NCI-H69 (cell line): Measurements from ENCODE around the gene DCHS2.

Source experiments
- DNase-seq: peaks from one replicate; lab custom pipeline; 2025; lab: John Stamatoyannopoulos, UW

Gene DCHS2

DNA sequence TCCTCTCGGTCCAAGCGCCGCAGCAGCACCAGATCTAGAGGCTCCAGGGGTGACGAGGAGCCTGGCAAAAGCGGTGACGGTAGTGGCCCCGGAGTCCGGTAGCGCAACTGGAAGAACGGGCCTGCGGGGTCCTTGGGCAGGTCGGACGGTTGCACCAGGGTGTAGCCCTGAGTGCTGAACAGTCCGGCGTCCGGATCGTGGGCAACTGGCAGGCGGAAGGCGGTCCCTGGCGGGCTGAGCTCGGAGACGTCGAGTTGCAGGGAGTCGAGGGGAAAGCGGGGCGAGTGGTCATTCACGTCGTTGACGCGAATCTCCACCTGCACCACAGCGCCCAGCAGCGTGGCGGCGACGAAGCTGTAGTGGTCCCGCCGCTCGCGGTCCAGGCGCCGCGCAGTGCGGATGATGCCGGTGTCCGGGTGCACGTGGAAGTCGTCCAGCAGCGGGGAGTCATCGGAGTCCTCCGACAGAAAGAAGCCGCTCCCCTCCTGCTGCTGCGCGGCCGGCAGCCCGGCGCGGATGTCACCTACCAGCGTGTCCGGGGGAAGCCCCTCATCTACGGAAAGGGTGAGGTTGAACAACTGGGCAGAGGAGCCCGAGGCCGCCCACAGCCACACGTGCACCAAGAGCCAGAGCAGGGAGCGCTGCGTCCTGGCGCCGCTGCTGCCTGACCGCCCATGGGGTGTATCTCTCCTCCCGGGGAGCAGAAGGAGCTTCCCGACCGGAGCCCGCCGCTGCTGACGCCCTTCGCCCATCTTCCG, 837 bp downstream of the DCHS2 start:
- no peak for DNase-seq

DNA sequence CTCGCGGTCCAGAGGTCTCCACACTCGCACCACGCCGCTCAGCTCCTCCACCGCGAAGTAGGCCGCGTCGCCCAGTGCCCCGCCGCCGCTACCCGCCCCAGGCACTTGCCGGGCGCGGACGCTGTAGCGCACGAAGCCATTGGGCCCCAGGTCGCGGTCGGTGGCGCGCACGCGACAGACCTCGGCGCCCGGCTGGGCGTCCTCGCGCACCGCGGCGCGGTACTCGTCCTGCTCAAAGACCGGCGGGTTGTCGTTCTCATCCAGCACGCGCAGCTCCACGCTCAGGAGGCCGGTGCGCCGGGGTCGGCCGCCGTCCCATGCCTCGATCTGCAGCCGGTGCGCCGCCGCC, 1.4 kb downstream of the DCHS2 start:
- no peak for DNase-seq

DNA sequence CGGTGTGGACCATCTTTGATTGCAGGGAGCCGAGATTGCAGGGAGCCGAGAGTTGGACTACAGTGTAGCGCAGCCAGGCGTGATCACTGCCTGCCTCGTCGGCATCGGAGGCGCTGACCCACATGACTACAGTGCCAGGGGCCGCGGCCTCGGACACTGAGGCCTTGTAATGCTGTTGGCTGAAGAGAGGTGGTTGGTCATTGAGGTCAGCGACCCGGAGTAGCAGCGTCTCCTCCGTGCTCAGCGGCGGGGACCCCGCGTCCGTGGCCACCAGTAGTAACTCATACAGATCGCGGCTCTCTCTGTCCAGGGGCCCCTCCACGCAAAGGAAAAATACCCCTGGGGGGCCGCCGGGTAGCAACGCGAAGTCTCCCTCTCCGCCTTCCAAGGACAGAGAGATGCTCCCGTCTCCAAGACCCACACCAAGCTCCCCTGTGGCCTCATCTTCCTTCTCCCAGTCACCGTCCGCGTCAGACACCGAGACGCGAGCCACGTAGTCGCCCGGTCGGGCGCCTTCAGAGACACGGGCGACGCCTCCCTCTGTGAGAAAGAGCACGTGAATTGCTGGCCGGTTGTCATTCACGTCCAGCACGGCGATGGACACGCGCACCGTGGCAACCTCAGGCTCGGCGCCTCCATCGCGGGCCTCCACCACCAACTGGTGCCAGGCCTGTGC, 1.9 kb downstream of the DCHS2 start:
- DNase-seq: no peak

DNA sequence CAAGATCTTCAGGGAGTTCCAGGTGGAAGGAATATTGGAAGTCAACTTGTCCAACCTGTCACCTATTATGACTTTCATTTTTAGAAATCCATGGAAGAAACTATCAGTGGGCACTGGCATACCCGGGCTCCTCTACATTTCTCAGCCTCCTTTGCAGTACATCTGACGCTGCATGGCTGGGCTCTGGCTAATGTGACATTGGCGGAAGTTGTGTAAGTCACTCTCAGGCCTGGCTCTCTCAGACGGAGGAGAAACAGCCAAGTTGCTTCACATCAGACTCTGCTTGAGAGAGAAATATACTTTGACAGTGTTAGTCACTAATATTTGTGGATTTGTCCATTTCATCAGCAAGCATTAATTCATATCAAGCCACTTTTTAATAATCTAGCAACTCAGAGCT, 4.5 kb downstream of the DCHS2 start:
- no peak for DNase-seq

DNA sequence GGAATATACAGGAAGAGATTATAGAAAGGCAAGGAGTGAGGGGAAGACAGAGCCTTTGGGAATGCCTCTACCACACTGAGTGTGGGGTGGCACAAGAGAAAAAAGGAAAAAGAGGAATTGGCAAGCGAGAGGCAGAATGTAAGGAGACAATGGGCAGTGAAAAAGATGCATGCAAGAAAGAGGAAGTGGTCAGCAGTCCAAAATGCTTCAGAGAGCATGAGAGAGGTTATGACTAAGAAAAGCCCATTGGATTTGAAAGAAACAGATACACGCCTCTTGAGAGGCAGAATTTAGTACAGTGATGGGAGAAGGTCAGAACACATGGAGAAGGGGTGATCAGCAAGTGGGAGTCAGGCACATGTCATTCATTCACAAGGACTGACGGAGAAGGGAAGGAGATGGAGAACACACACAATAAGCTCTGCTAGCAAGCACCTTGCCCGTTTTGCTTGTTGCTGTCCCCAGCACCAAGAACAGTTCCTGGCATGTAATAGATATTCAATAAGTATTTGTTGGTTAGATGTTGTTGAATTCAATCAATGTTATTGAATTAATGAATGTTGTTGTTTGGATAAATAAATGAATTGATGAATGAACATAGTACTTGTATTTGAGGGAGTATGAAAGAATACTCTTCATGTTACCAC, 6.3 kb downstream of the DCHS2 start:
- DNase-seq: no peak

DNA sequence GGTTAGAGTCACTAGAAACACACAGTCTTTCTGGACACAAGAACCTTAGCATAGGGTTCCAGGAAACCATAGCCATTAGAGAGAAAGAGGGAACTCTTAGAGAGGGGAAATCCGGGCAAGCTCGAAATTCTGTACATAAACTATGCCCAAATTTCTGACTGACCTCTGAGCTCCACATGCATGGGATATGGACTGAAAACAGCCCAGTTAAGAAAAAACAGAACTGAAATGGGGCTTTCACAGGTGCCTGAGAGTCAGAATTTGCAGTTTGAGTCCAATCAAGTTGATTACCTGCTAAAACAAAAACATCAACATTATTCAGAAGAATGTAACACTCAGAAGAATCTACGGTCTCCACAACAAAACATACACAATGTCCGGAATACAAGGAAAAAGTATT, 13.1 kb downstream of the DCHS2 start:
- no peak for DNase-seq

DNA sequence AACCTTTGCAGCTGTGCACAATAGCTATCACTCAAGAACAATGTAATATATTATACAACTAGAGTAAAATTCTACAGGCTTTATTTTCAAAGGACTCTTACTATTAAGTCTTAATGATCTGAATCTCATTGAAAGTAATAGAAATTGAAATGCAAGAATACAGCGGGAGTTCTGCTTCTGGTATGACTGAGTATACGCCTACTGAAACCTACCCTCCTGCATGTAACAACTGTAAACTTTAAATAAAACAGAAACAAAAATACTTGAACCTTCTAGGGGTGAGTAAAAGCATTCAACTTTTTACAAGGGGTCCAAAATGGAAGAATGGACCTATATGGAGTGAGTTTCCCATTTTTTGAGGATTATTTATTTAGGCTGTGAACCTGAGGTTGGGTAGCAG, 13.5 kb downstream of the DCHS2 start:
- DNase-seq: no peak

DNA sequence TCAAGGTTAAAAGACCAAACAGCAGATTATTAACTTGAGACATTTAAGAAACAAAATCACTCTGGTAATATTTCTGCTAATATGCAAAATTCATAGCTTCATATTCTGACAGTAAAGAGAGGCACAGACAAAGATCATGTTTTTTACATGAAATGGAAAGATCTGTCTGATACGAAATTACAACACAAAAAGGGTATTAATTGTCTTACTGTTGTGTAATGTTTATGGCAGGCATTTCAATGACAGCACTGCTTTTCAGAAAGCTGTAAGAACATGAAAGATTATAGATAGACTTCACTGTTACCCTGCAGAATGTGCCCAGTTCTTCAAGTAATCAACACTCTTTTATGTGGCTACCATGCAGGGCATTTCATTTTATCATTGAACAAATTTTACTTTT, 15.4 kb downstream of the DCHS2 start:
- no peak for DNase-seq

DNA sequence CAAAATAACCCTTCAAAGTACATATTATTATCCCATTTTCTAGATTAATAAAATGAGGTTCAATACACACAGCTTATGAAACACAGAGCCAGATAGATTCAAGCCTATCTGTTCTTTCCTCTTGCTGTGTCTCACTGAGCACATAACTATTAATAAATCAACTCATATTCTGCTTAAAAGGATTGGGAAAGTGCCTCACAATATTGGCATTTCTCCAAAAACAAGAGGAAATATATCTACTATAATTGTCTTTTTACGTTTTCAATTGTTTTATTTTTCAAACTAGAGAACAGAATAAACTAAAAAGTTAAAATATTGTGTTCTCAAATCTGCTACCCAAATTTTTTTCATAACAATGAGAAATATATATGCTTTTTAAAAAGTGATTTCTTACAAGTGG, 15.8 kb downstream of the DCHS2 start:
- no peak for DNase-seq

DNA sequence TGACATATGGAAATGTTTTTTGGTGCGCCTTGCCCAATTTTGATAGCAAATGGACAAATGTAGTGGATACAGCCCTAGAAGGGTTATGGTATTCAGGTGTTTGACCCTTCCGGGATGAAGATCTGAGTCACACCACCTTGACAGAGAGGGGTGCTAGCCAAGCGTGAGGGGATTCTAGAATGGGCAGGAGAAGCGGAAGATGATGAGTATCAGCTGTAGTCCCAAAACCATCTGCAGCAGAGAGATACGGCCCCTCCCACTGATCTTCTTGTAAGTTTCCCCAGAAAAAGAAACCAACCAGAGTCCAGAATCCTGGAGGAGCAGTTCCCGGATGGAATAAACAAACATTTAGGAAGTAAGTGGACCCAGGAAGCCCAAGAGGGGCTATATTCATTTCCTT, 18.1 kb downstream of the DCHS2 start:
- no peak for DNase-seq

DNA sequence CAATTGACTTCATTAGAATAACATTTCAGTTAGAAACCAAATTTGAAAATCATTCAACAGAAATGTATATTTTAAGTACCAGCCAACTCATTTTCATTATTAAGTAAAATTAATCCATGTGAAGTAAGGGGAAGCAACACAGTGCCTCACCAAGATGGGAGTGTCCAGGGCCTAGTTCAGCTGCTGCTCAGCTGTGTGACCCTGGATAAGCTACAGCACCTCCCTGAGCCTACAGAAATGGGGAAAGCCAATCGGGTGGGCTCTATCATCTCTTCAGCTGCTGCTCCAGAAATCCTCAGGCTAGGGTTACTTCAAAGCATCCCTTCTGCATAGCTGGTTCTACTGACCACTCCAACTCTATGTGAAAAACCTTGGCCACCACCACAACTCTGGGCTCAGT, 18.7 kb downstream of the DCHS2 start:
- no peak for DNase-seq

DNA sequence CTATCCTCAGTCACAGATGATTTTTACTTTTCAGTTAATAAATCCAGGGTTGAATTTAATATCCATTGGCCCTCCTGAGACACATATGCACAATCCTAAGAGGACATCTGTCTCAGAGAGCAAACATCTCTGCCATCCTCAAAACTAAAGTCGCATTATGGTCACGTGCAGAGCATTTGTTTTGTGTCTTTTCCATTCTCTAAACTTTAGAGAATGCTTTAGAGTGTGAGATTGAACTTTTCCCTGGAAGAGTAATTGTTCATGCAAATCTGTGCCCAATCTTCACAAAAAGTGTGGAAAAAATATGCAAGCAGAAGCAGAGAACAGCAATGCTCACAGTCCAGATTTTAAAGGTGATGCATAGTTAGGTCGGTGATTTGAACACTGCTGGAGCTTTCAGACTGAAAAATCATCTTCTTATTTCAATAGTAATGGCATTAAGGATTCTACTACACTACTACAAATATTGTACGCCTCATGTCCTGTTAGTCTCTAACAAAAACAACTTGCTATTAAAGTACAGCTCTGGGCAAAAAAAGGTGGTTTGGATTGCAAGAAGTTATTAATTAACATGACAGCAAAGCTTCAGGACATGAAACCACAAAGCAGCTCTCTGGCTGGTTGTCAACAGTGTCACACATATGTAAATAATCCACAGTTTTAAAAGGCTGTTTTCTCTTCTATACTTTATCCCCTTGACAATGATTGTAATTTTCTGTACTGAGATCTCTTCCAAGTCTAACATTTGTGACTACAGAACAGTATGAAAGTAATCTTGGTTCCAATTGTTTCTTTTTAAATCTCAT, 19.9 kb downstream of the DCHS2 start:
- DNase-seq: no peak

DNA sequence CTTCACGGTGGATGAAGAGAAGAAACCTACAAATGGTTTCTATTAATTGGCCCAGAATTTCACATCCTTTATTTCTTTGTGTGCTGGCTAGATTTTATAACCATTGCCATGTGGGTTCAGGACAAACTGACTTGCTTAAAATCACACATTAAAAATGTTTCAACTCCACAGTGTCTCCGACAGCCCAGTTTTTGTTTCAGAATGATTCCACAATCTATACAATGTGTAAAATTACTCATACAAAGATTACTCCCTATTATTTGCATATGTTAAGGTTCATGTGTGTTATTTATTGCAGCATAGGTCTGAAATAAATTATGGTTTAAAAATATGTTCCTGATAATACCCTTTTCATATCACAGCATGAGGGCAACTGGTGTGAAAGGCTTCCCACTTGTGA, 20.6 kb downstream of the DCHS2 start:
- DNase-seq: no peak

DNA sequence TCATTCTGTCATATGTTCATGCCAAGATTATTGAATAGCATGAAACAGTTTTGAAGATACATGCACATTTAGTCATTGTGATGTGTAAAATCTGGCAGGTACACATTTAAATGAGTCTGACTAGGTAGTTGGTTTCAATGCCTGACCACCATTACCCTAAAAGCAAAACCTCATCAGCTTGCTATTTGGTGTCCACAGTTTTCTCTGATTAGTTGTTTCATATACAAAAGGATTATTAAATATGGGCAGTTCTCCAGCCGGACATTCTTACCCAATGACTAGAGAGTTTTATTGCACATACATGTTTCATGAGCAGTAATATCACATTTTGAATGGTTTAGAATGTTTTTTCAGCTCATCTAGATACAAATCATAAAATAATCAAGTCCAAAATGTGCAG, 23.7 kb downstream of the DCHS2 start:
- DNase-seq: no peak

DNA sequence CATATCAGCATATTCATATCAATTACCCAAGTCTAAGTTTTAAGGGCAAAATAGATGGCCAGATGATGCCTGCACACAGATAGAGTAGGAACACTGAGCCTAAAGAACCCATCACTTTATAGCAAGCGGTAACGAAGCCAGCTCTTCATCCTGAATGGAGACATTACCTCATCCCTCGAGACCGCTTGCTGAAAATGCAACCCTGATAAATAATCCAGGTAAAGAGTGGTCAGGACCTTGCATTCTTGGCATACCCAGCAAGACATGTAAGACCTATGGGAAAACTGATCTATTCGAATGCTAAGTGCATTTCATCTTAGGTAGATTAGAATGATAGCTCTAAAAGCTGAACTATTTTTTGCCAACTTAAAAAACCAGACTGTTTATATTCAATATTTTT, 25.3 kb downstream of the DCHS2 start:
- DNase-seq: no peak

DNA sequence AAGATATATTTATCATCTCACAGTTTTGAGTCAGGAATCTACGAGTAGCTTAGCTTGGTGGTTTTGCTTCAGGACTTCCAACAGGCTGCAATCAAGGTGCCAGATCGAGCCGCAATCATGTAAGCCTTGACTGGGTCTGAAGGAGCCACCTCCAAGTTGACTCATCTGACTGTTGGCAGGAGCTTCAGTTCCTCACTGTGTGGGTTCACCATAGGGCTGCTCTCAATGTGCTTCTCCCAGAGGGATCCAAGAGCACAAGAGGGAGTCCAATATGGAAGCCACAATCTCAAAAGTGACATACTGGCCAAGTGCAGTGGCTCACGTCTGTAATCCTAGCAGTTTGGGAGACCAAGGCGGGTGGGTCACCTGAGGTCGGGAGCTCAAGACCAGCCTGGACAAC, 26.5 kb downstream of the DCHS2 start:
- DNase-seq: no peak

DNA sequence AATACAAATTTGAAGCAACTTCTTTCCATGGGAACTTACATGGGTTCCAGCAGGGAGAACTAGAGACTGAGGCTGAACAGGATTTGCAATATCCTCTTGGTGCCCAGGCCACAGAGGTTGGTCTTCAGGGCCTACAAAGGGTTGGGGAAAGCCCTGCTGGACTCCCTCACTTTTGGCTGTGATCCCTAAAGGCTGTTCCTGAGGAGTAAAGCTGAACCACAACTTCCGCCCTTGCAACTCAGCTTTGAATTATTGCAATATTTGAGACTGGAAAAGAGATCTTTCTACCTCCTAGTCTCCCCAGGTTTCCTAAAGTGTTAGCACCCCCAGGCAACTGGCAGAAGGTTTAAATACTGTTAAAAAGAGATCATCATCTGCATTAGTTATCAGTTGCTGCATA, 26.9 kb downstream of the DCHS2 start:
- no peak for DNase-seq

DNA sequence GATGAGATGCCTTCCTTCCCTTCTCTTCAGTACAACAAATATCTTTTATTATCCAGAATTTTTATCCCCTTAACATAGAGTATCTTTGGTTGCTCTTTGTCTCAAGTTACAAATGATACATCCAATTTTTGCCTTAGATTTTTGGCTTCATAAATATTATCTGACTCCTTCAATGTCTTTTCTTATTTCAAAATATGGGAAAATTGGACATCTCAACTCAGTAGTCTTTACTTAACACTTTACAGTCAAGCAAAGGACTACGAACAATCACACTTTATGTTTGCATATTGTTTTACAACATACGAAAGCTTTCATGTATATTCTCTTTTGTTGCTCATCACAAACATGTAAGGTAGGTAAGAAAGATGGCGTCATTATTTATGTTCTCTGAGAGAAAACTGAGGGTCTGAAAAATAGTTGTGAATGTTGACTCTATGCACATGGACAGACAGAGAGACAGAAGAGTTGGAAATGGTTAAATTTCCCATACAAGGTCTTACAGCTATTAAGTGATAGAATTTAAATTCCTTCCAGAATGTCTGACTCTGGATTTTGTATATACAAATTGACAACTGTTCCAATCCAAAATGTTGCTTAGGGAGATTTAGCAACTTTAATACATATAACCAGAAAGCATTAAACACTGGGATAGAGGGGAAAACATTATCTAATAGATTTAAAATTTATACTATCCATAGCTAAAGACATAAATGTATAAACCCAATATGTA, 29.4 kb downstream of the DCHS2 start:
- DNase-seq: no peak

DNA sequence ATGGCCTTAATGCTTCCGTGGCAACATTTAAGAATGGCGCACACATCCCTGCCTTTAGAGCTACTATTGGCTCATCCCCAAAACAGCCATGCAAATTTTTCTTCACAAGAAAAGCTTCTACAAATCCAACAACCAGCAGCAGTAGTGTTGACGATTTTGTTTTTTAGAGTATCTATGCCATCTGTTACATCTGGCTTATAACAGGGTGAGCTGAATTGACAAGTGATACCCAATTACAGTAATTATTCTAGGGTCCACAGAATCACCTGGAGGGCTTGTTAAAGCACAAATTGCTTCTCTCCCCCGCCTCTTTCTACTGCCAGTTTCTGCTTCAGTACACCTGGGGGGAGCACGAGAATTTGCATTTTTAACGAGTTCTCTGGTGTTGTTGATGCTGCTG, 34.1 kb downstream of the DCHS2 start:
- DNase-seq: peak; percentile 68

DNA sequence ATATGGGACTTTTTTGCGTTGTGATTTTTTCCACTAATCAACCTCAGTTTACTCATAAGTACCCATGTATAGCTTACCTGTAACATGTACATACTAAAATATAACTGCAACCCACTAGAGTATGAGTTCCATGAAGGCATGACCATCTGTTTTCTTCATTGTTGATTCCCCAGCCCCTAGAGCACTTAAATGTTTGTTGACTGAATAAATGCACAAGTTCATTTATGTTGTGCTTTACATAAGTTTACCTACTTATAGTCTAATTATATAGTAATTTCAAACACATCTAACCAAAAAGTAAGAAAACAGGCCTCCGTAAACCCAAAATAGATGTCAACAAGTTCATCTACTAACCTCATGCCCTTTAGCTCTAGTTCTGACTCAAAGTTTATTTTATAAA, 34.7 kb downstream of the DCHS2 start:
- DNase-seq: no peak

DNA sequence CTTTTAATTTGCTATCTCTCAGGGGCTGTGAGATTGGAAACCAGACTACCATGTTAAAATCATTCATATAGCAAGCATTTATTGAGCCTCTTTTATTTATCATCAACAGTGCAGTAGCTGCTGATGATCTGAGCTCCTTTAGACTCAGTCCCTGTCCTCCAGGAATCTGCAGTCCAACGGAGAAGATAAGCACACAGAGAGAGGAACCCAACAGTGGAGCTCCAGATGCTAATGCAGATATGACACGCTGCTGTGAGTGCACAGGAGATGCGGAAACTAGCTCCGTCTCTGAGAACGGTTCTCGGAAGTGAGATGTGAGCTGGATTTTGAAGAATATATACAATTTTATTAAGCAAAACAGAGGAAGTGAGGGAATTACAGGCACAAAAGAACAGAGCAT, 35.4 kb downstream of the DCHS2 start:
- no peak for DNase-seq

DNA sequence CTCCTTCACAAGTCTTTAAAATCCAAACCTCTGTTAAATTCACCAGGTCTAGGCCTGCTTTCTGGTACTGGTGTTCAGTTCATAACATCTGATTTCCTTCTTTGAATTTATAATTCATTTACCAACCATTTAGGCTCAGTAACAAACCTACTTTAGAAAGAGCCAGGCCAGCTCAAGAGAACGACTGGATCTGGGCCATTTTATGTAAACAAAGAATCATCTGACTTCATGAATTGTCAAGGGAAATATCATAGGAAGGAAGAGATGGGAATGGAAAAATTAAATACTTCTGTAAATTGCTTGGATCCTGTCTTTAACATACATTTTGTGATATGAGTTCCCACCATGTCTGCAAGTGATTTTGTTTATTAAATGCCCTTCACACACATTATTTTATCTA, 36.5 kb downstream of the DCHS2 start:
- no peak for DNase-seq
